NK-92 treated with Interleukin-12 subunit alpha and Interleukin-12 subunit beta, amount 100 ng/mL, for 24 hours (cell line): ENCODE results near the gene LANCL2.
A peak's percentile ranks its signal among the peaks of the same experiment; 100 is the strongest.
"Not testable (repeated sequence)": the region's sequence is repeated elsewhere in the genome, so short reads cannot be mapped to it uniquely, and the experiment has no call there.

Experiments
- DNase-seq: peaks from one replicate; lab custom pipeline; 2025; lab: John Stamatoyannopoulos, UW

The LANCL2 gene

DNA sequence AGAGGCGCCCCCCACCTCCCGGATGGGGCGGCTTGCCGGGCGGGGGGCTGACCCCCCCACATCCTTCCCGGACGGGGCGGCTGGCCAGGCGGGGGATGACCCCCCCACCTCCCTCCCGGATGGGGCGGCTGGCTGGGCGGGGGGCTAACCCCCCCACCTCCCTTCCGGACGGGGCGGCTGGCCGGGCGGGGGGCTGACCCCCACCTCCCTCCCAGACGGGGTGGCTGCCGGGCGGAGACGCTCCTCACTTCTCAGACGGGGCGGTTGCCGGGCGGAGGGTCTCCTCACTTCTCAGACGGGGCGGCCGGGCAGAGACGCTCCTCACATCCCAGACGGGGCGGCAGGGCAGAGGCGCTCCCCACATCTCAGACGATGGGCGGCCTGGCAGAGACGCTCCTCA is 37.4 kb downstream of the LANCL2 start:
- not testable (repeated sequence) for DNase-seq

DNA sequence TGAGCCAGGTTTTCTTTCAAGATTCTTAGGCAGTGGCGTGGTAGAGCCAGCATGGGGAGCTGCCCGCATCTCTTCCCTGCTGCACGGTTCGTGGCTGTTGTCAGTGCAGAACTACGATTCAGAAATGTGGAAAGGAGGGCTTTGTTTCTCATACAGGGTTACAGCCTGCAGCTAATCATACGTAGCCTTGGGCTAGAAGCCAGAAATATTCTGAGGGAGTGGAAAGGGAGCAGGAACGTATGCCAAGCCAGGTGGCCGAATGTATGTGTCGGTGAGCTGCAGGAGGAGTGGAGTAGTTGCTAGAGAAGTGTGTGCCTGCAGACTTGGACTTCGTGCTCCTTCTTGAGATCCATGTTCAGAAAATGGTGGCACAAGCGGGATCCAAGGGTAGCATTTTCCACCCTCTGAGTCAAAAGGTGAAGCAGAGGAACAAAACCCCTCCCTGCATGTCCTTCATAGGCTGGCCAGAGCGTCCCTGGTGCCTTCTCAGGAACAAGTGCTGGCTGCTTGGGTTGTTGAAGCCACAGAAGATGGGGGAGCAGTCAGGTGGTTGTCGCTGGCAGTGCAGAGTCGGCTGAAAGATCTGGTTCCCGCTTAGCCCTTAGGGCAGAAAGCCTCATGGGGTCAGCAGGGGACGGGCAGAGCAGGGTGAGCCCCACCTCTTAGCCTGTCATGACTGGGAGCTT is 40.9 kb downstream of the LANCL2 start:
- DNase-seq = no peak

DNA sequence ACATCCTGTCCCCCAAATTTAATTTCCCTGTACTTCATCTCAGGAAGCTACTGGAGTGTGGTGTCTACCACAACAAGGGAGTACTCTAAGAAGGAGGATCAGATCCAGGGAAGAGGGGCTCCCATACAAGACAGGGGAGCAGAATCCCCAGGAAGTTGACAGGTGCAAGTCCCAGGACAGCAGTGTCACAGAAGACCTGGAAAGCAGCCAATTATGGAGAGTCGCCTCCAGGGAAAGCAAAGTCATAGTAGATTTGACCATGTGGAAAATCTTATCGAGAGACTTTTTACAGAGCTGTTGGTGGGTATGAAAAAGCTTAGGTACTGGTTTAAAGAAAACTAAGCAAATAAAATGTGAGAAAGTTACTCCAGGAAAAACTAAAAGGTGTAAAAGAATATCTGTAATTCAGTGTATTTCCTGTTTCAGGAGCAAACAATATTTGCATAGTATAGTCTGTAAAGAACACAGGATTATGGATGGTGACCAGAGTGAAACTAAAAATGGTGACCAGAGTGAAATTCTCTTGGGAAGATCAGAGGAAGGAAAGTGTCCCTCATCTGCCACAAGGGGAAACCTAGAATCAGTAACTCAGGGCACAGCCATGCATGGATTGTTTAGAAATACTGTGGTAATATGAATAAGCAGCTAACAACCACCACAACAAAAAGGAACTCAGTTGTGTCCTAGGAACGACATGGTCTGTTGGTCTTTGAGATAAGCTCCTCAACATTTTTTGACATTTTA is 44.5 kb downstream of the LANCL2 start:
- DNase-seq = no peak

- no peak for DNase-seq
These were observed 45.6 kb downstream of the LANCL2 start for GRCh38 chr7:55410667-55411239.

DNA sequence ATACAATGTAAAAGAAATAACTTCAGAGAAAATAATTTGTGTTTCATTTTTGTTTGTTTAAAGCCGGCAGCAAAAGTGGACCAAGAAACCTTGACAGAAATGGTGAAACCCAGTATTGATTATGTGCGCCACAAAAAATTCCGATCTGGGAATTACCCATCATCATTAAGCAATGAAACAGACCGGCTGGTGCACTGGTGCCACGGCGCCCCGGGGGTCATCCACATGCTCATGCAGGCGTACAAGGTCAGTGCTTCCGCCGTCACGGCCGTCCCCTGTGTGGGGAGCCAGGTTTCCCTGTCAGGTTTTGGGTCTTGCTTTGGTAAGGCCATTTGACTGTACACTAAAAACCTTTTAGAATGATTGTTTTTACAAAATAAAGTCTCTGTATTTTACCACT is 46.7 kb downstream of the LANCL2 start:
- no peak for DNase-seq

- no peak for DNase-seq
These were observed 48.3 kb downstream of the LANCL2 start for GRCh38 chr7:55413442-55413841.

- peak; percentile 39 for DNase-seq
These were observed 50.1 kb downstream of the LANCL2 start for GRCh38 chr7:55415173-55415778.

GRCh38 chr7:55417456-55417855 is 52.3 kb downstream of the LANCL2 start:
- DNase-seq = not testable (repeated sequence)

DNA sequence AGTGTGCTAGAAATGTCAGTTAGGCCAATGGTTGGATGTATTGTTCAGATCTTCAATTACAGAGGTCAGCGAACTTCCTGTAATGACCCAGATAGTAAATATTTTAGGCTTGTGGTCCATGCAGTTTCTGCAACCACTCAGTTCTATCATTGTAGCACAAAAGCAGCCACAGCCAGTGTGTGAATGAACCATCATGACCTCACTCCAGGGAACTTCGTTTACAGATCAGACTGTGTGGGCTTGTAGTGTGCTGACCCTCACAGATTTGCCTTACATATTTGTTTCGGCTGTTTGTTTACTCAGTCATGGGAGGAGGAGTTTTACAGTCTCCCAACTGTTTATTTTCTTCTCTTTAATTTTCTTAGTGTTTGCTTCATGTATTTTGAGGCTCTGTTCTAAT is 55.4 kb downstream of the LANCL2 start:
- DNase-seq = no peak

DNA sequence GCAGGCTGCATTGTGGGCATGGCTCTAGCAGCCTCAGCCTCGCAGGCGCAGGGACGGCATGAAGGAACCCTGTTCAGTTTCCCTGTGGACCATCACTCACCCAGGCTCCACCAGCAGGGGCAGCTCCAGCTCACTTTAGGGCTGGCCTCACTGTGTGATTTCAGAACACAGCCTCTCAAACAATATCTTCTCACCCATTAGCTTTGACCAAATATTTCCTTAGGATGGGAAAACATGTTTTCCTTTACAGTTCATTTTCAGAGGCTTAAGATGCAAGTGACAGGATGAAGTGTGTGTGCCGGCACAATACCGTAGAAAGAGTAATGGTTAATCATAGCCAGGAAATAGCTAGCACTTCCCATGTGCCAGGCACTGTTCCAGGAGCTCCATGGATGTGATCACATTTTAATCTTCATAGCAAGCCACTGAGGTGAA is 58.2 kb downstream of the LANCL2 start:
- no peak for DNase-seq

DNA sequence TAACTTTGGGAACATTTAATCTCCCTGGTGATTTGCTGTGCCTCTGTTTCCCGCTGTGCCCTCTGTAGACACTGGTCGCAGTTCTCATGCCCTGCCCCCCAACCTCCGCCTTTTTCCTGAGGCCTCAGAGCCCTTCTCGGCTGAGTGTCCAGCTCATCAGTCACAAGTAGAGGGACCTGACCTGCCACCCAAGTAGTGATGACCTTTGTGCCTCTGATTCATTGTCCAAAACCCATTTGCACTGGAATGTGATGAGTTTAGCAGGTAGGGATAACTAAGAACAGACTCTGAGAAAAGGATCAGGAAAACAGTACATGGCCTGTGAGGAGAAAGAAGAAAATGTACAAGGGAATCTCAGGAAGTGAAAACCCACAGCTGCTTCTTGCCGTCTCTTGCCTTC is 58.8 kb downstream of the LANCL2 start:
- no peak for DNase-seq

DNA sequence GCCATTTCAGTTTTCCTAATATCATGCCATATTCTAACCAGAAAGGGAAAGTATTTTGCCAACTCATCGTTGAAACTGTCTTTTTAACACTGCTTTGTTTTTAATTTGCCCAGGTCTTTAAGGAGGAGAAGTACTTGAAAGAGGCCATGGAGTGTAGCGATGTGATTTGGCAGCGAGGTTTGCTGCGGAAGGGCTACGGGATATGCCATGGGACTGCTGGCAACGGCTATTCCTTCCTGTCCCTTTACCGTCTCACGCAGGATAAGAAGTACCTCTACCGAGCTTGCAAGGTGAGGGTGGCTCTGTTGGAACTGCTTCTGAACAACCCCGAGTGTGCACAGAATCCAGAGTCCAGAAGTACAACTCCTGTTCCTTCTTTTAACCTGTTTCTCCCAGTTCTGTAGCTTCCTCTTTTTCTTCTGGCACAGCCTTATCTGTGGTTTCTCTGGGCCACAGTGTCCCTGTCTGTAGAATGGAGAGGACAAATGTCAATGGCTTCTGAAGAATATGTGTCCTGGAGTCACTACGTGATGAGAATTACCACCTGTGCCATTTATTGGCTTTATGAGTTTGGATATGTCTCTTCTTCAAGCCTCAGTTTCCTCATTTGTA is 60.1 kb downstream of the LANCL2 start:
- DNase-seq = no peak

DNA sequence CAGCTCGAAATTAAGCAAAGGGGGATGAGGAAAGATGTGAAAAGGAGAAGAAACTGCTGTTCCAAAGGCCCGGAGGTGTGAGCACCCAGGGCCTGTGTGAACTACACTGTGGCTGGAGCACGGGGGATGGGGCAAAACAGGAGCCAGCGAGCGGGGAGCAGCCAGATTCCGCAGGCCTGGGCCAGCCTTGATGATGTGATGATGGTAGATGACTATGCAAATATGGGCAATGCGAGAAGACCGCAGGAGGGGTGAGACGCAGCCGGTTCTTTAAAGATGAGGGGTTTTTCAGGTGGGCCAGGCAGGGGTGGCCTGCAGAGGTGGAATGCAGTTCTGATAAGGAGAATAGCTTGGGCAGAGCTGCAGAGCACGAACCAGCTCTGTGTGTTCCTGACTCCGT is 61.5 kb downstream of the LANCL2 start:
- DNase-seq = no peak

GRCh38 chr7:55427342-55427741 is 62.2 kb downstream of the LANCL2 start:
- DNase-seq = no peak

GRCh38 chr7:55427800-55428199 is 62.7 kb downstream of the LANCL2 start:
- DNase-seq = no peak

- no peak for DNase-seq
These were observed 64.8 kb downstream of the LANCL2 start for GRCh38 chr7:55429835-55430499.

GRCh38 chr7:55431898-55432297 is 66.8 kb downstream of the LANCL2 start:
- DNase-seq = no peak

DNA sequence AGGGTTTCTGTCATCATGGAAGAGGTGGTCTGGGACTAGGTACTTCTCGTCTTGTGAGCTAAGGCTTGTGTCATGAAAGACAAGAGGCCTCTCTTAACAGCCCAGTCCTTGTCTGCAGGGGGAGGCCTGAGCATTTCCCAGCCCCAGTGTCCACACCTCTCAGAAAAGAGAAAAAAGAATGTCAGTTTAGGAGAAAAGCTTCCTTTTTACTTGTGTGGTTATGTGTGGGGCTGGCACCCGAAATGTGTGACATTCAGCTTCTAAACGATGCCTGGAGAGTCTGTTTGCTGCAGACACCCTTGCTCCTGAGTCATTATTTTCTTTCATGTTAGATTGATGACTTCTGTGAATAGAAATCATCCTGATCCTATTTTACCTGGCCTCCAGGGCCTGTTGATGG is 67.4 kb downstream of the LANCL2 start:
- no peak for DNase-seq

- DNase-seq = no peak
These were observed 68.0 kb downstream of the LANCL2 start for GRCh38 chr7:55432939-55433784.

GRCh38 chr7:55435466-55435865 is 70.3 kb downstream of the LANCL2 start:
- no peak for DNase-seq

- no peak for DNase-seq
These were observed 71.3 kb downstream of the LANCL2 start for GRCh38 chr7:55436457-55436856.
